IMR-90 (cell line): Measurements from ENCODE around the gene ZNF641.

Source experiments
- MXI1 ChIP-seq: IDR thresholded peaks from 2 replicates; pipeline ENCODE4 v1.6.1; 2012; ENCODE audit warnings: low read depth, mild to moderate bottlenecking, low read length, moderate library complexity, borderline replicate concordance
- RAD21 ChIP-seq: IDR thresholded peaks from 2 replicates; pipeline ENCODE4 v1.6.1; 2012; ENCODE audit warnings: low read length, improper control_type of control experiment
- TF ChIP-seq, protein P1 (sequence below): conservative IDR thresholded peaks from 2 replicates; pipeline ENCODE4 v1.5.1; 2012; ENCODE audit warnings: mild to moderate bottlenecking, low read depth, low read length, improper control_type of control experiment

DNA sequence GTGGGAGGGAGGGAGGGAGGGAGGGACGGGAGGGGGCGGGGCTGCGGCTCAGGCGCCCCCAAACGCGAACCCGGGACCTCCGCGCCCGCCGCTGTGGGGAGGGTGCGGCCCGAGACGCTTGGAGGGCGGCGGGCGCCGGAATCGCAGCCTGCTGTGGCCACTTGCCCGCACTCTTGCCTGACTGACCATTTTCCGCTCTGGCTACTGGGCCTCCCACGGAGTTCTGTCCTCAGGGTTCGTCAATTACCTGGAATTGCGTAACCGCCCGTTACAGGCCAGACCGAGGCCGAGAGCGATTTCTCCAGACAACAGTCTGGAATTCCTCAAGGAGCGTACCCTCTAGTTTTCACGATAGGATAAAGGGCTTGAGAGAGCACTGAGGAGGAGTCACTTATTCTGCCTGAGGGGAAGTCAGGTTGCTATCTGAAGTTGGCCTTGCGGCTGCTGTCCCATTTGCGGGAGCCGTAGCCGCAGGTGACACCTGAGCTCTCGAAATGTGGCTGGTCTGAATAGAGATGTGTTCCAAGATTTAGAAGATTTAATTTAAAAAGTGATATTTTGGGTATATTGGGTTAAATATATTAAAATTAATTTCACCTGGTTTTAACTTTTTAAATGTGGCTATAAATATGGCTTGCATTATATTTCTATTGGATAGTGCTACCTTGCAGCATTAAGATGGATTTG lies 446 bp upstream of the ZNF641 start:
- TF ChIP-seq, protein P1, sequence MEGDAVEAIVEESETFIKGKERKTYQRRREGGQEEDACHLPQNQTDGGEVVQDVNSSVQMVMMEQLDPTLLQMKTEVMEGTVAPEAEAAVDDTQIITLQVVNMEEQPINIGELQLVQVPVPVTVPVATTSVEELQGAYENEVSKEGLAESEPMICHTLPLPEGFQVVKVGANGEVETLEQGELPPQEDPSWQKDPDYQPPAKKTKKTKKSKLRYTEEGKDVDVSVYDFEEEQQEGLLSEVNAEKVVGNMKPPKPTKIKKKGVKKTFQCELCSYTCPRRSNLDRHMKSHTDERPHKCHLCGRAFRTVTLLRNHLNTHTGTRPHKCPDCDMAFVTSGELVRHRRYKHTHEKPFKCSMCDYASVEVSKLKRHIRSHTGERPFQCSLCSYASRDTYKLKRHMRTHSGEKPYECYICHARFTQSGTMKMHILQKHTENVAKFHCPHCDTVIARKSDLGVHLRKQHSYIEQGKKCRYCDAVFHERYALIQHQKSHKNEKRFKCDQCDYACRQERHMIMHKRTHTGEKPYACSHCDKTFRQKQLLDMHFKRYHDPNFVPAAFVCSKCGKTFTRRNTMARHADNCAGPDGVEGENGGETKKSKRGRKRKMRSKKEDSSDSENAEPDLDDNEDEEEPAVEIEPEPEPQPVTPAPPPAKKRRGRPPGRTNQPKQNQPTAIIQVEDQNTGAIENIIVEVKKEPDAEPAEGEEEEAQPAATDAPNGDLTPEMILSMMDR = no peak
- TF ChIP-seq MXI1 (no peak), RAD21 (no peak)
